GM08714 (cell line): ENCODE results near the gene PRR5.
"Not testable (repeated sequence)": the region's sequence is repeated elsewhere in the genome, so short reads cannot be mapped to it uniquely, and the experiment has no call there.

Source experiments
- H3K4me3 ChIP-seq: fragments of 200-500 bp; sonication (Bioruptor generic); 2 replicates; pipeline ENCODE4 v1.5.1; 2014; ENCODE audit warnings: mild to moderate bottlenecking, low read length, inconsistent platforms
- ZNF274 ChIP-seq: IDR thresholded peaks from 2 replicates; pipeline ENCODE4 v1.6.1; 2012; ENCODE audit warnings: mild to moderate bottlenecking, low read depth, low read length

The PRR5 gene

DNA sequence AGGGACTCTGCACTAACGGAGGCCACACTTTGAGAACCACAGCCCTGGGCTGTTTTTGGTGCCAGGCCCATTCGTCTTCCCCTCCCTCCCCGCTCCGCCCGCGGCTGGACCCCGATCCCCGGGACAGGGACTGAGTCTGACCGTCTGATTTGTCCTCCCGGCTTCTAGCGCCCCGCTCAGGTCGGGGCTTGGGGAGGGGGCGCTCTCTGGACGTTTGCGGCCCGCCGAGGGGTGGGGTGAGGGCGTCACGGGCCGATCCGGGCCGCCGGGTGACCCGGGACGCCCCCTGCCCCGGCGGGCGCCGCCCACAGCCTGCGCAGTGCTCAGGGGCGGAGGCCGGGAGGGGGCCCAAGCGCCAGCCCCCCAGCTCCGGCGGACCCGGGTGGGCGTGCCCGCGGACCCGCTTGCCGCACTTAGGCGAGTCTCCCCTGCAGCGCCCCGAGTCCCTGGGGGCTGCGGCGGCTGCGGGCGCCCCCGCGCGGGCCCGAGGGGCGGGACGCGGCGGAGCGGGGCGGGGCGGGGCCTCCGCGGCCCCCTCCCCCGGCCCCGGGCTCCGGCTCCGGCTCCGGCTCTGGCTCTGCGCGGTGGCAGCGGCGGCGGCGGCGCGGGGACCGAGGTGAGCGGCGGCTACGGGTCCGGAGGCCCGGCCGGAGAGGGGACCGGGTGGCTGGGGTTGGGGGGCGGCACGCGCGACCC is 33.7 kb upstream of the PRR5 start:
- TF ChIP-seq ZNF274 = no peak
- H3K4me3 ChIP-seq = no peak overlapping the region

- H3K4me3 ChIP-seq = no peak overlapping the region
- no peak for TF ChIP-seq ZNF274
Observed at GRCh38 chr22:44668886-44669521, 33.0 kb upstream of the PRR5 start.

DNA sequence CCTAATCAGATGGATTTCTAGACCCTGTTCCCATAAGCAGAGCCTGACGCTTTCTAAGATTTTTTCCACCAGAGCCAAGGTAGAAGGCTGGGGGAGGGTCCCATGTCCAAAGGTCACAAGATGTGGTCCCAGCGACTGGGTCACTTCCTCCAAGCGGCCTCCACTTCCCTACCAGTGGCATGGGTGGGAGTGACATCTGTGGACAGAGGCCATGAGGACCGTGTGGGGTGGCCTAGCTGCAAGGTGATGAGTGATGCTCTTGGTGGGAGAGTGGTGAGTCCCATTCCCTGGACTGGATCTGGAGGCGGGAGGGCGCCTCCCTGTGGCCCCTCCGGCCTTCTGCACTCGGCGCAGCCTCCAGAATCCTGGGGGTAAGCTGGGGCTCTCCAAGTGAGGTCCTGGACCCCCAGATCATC is 32.4 kb upstream of the PRR5 start:
- H3K4me3 ChIP-seq = no peak overlapping the region

DNA sequence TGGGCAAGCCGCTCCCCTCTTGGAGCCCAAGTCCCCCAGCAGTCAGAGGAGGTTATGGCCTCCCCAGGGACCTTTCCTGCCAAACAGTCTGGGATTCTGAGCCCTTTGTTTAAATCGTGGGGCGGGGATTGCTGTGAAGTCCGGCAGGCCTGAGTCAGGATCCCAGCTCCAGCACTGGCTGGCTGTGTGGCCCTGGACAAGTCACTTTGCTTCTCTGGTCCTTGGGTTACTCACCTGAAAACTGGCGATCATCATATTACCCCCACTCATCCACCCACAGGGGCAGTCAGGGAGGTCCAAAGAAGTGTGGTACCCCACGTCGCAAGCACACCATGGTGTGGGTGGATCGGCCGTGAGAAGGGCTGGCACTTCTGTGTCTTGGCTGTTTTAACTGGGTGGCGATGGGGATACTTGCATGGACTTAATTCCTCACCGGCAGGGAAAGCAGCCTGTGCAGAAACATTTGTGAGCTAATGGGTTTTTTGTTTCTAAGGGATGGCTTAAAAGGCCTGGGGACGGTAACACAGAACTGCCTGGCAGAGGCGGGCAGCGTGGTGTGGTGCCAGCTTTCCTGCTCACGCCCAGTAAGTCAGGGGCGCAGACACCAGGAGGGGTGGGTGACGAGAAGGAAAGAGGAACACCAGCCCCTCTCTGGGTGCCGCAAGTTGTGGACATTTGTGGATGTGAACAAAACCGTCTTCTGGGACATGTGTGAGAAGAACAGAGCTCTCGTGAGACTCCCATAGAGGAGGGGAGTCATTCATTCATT is 31.6 kb upstream of the PRR5 start:
- H3K4me3 ChIP-seq = no peak overlapping the region
- TF ChIP-seq ZNF274 = no peak

More for the DNA sequence above, 32.4 kb upstream of the PRR5 start:
- TF ChIP-seq ZNF274 = no peak

- no peak for TF ChIP-seq ZNF274
- no peak overlapping the region for H3K4me3 ChIP-seq
Observed at GRCh38 chr22:44671742-44672141, 30.3 kb upstream of the PRR5 start.

- TF ChIP-seq ZNF274 = no peak
- H3K4me3 ChIP-seq = no peak overlapping the region
Observed at GRCh38 chr22:44672632-44673031, 29.4 kb upstream of the PRR5 start.

DNA sequence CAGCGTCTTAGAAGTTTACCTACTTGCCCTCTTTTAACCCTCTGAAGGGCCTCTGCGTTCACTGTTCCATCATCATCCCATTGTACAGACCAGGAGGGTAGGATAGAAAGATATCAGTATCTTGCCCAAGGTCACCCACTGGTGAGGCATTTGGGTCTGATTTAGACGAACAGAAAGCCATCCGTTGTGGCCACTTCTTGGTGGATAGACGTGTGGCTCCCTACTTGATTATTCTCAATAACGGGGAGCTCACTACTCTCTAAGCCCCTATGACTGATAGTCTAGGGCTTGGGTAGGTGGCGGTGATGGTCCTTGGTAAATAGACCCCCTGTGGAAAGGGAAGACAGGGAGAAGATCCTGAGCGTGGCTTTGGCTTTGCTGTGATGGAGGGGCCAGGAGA is 28.6 kb upstream of the PRR5 start:
- no peak for TF ChIP-seq ZNF274
- no peak overlapping the region for H3K4me3 ChIP-seq

- not testable (repeated sequence) for H3K4me3 ChIP-seq
Observed at GRCh38 chr22:44676066-44676440, 26.0 kb upstream of the PRR5 start.

DNA sequence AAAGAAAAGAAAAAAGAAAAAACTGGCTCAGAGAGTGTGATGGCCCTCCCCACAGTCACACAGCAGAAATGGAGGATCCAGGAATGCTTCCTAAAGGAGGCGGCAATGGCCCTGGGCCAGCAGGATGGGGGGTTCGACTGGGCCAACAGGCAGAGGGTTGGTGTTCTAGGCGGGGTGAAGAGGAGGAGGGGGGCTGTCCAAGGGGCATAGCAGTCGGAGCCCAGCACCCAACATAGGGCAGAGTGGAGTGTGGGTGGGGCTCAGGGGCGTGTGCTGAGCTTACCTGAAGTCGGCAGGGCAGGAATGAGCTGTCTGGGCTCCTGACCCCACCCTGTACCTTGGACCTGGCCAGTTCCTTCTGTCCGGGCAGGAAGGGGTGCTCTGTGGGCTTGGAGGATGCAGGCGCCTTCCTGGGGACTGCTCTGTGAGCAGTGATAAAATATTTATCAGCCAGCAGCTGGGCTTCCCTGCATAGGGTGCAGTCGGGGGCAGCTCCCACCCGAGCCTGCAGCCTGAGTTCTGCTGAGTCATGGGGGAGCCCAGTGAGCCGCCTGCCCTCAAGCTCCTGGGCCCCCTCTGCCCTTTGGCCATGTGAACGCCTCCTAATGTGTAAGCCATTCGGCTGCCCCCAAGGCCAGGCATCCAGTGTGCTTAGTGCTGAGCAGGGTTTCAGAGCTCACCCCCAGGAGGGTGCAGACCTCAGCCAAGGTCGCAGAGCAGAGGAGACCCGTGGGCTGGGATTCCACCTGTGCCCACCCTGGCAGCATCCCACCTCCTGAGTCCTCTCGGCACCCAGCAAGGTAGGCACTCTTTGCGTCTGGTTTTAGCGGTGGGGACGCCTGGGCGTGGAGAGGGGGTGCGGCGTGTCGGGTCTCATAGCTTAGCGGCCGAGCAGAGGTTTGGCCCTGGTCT is 25.3 kb upstream of the PRR5 start:
- TF ChIP-seq ZNF274 = no peak
- H3K4me3 ChIP-seq = no peak overlapping the region

DNA sequence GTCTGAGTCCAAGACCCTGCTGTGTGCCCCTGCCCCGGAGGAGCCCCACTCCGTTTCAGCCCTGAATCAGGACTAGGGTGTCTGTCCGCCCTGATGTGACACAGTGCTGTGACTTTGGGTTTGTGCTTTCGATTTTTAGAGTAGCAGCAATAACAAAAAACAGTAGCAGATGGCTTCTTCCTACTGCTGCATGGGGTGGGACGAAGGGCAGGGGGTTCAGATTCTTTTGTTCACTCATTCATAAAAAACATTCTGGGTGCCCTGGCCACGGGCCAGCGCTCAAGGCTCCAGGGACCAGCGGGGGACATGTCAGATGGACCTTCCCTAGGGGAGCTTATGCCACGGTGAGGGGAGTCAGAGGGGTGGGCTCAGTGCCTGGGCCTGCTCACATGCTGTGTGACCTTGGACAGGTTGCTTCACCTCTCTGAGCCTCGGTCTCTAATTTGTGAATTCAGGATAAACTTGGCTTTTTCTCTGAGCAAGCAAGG is 24.6 kb upstream of the PRR5 start:
- TF ChIP-seq ZNF274 = no peak
- H3K4me3 ChIP-seq = no peak overlapping the region

DNA sequence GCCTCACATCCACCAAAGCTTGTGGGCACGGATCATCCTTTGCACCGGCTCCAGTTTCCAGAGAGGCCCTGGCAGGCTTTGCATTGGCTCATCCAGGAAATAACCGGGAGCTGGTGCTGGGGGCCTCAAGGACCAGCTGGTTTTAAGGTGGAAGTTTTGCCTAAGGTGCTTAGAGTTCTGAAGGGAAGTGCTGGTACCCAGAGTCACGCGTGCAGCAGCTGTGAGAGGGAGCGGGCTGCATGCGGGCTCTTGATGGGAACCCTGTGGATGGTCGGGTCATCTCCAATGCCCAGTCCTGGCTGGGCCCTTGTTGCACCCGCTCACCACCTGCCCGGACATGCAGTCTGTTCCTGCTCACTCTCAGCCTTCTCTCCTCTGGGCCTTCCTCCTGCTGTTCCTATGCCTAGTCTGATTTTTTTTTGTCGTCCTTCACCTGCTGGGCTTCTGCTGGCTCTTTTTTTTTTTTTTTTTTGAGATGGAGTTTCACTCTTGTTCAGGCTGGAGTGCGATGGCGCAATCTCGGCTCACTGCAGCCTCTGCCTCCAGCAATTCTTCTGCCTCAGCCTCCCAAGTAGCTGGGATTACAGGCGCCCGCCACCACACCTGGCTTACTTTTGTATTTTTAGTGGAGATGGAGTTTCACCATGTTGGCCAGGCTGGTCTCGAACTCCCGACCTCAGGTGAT is 24.0 kb upstream of the PRR5 start:
- TF ChIP-seq ZNF274 = no peak
- no peak overlapping the region for H3K4me3 ChIP-seq

DNA sequence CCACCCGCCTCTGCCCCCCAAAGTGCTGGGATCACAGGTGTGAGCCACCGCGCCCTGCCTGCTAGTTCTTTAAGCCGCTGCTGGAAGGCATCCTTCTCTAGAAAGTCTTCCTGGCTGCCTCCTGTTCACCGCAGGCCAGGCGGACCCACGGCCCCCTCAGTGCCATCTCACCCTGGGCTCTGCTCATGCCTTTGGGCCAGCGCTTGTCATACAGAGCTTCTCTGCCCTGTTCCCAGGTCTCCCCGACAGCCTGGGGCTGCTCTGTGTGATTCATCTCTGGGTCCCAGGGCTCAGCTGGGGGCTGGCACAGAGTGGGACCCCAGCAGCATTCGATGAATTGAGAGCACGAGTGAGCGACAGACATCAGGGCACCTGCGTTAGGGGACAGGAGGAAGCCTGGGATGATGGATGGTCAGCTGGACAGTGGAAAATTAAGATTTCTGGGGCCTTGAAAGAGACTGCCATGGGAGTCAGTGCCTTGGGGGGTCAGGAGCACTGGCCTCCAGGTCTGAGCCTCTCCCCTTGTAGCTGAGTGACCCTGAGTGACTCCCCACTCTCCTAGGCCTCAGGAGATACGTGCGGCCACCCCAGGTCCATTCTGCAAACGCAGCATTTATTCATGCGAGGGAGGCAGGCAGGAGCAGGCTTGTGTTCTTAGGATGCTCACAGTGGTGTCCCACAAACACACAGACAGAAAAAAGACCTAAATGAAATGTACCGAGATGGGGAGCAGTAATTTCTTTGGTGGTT is 23.3 kb upstream of the PRR5 start:
- H3K4me3 ChIP-seq = no peak overlapping the region
- no peak for TF ChIP-seq ZNF274

DNA sequence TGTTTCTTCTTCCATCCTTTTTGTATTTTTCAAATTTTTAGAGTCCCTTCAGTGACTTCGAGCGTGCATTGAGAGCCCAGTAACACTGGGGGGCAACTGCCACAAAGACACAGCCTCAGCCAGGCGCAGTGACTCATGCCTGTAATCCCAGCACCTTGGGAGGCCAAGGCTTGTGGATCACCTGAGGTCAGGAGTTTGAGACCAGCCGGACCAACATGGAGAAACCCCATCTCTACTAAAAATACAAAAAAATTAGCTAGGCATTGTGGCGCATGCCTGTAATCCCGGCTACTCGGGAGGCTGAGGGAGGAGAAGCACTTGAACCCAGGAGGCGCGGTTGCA is 22.7 kb upstream of the PRR5 start:
- H3K4me3 ChIP-seq = not testable (repeated sequence)

DNA sequence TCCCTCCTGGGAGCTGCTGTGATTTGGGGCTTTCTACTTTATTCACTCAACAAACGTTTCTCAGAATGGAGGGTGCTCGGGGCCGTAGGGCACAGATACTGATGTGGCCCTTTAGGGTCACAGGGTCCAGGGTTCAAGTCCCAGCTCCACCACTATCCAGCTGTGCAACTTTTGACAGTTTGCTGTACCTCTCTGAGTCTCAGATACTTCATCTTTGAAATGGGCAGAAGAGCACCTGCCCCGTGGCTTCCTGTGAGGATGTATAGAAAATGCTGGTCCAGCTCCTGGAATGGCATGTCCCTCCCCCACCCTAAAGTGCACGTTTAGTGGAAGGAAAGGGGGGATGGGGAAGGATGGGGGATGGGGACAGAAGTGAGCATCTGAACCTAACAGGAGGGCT is 21.9 kb upstream of the PRR5 start:
- TF ChIP-seq ZNF274 = no peak
- no peak overlapping the region for H3K4me3 ChIP-seq
